ENCODE data around the gene STX7.

The STX7 gene

GRCh38 chr6:132404736-132405135 is 108.2 kb downstream of the STX7 start:
- H3K4me1 ChIP-seq (ENCODE audit: insufficient read depth, low read length, severe bottlenecking): peaks cover 16% of the 10 kb centered on the region
- H3K4me2 ChIP-seq (ENCODE audit: low read length): no peak overlapping the region
- H3K4me3 ChIP-seq (ENCODE audit: low read depth, low read length, poor library complexity, severe bottlenecking): no peak overlapping the region
- H3K9me3 ChIP-seq (ENCODE audit: low read length): no peaks in the 10 kb centered on the region
- no peak overlapping the region for H3K9ac ChIP-seq (ENCODE audit: low read length)
- no peaks in the 10 kb centered on the region for H3K9me2 ChIP-seq (ENCODE audit: low read depth, low read length)
- H3F3A ChIP-seq (ENCODE audit: insufficient read depth, low read length): no peaks in the 10 kb centered on the region
- no peak overlapping the region for H3K27ac ChIP-seq (ENCODE audit: low read depth, low read length, poor library complexity, severe bottlenecking)
- peaks cover 4% of the 10 kb centered on the region; the same call in 1 of the 2 replicates for H3K27me3 ChIP-seq (ENCODE audit: insufficient read depth, low read length)
- TF ChIP-seq EZH2 (IDR thresholded peaks at IDR 0.05; ENCODE audit: borderline replicate concordance, low read length): no peak
- TF ChIP-seq CTCF (IDR thresholded peaks at IDR 0.05; ENCODE audit: low read length): no peak
- no peaks in the 10 kb centered on the region for H4K20me1 ChIP-seq (ENCODE audit: insufficient read depth, low read length)
- H3K79me2 ChIP-seq (ENCODE audit: insufficient read depth, low read length): no peaks in the 10 kb centered on the region
- no peaks in the 10 kb centered on the region for H3K36me3 ChIP-seq (ENCODE audit: insufficient read depth, low read length)
- H2AFZ ChIP-seq (ENCODE audit: low read length): no peak overlapping the region

GRCh38 chr6:132404330-132404729 is 108.6 kb downstream of the STX7 start:
- H3K9me2 ChIP-seq (ENCODE audit: low read depth, low read length): no peaks in the 10 kb centered on the region
- no peaks in the 10 kb centered on the region for H3K79me2 ChIP-seq (ENCODE audit: insufficient read depth, low read length)
- no peak overlapping the region for H3K9ac ChIP-seq (ENCODE audit: low read length)

GRCh38 chr6:132401618-132402285 is 111.2 kb downstream of the STX7 start:
- H3K4me2 ChIP-seq (ENCODE audit: low read length): peak overlapping the region; percentile 63
- no peaks in the 10 kb centered on the region for H3K9me2 ChIP-seq (ENCODE audit: low read depth, low read length)
- H3K36me3 ChIP-seq (ENCODE audit: insufficient read depth, low read length): no peaks in the 10 kb centered on the region
- peaks cover 4% of the 10 kb centered on the region; the same call in 1 of the 2 replicates for H3F3A ChIP-seq (ENCODE audit: insufficient read depth, low read length)
- H3K9ac ChIP-seq (ENCODE audit: low read length): peak overlapping the region; percentile 56; the same call in 1 of the 2 replicates
- no peak overlapping the region for H3K27ac ChIP-seq (ENCODE audit: low read depth, low read length, poor library complexity, severe bottlenecking)
- H4K20me1 ChIP-seq (ENCODE audit: insufficient read depth, low read length): no peaks in the 10 kb centered on the region
- no peaks in the 10 kb centered on the region for H3K9me3 ChIP-seq (ENCODE audit: low read length)
- H2AFZ ChIP-seq (ENCODE audit: low read length): no peak overlapping the region
- H3K4me3 ChIP-seq (ENCODE audit: low read depth, low read length, poor library complexity, severe bottlenecking): peak overlapping the region; percentile 65
- H3K79me2 ChIP-seq (ENCODE audit: insufficient read depth, low read length): no peaks in the 10 kb centered on the region
- H3K4me1 ChIP-seq (ENCODE audit: insufficient read depth, low read length, severe bottlenecking): peaks cover 16% of the 10 kb centered on the region
- peaks cover 4% of the 10 kb centered on the region; the same call in 1 of the 2 replicates for H3K27me3 ChIP-seq (ENCODE audit: insufficient read depth, low read length)
- no peak for TF ChIP-seq EZH2 (IDR thresholded peaks at IDR 0.05; ENCODE audit: borderline replicate concordance, low read length)
- no peak for TF ChIP-seq CTCF (IDR thresholded peaks at IDR 0.05; ENCODE audit: low read length)

More at GRCh38 chr6:132404330-132404729, 108.6 kb downstream of the STX7 start:
- Histone ChIP-seq H3K27ac (ENCODE audit: low read depth, low read length, poor library complexity, severe bottlenecking) (no peak overlapping the region), H3K4me2 (ENCODE audit: low read length) (no peak overlapping the region), H2AFZ (ENCODE audit: low read length) (no peak overlapping the region), H3K9me3 (ENCODE audit: low read length) (no peaks in the 10 kb centered on the region), H3K27me3 (ENCODE audit: insufficient read depth, low read length) (peaks cover 4% of the 10 kb centered on the region; the same call in 1 of the 2 replicates), H3F3A (ENCODE audit: insufficient read depth, low read length) (peaks cover 3% of the 10 kb centered on the region; the same call in 1 of the 2 replicates), H3K36me3 (ENCODE audit: insufficient read depth, low read length) (no peaks in the 10 kb centered on the region), H3K4me3 (ENCODE audit: low read depth, low read length, poor library complexity, severe bottlenecking) (no peak overlapping the region), H3K4me1 (ENCODE audit: insufficient read depth, low read length, severe bottlenecking) (peaks cover 16% of the 10 kb centered on the region), H4K20me1 (ENCODE audit: insufficient read depth, low read length) (no peaks in the 10 kb centered on the region)
- TF ChIP-seq EZH2 (IDR thresholded peaks at IDR 0.05; ENCODE audit: borderline replicate concordance, low read length) (no peak), CTCF (IDR thresholded peaks at IDR 0.05; ENCODE audit: low read length) (no peak)

All from OCI-LY1 (cell line).